Forelimb muscle (tissue), 1 donor: ENCODE measurements around the gene STX1A. TPM values are rescaled to one million over a fixed set of nuclear protein-coding genes. Genes with fewer than 3 reads are reported as not detected.
A peak's percentile ranks its signal among the peaks of the same experiment; 100 is the strongest.

ENCODE experiments used
- DNase-seq: peaks from one replicate; pipeline ENCODE4 v3.0.0-alpha.2; 2013; ENCODE audit warnings: low read depth
- polyA plus RNA-seq: library from polyadenylated mRNA; unstranded; fragments of 120-200 nt; gene quantifications from one replicate; pipeline ENCODE4 v1.2.1, GENCODE V29; 2013; ENCODE audit not compliant: insufficient read length

The STX1A gene
- polyA plus RNA-seq = 13.5 TPM

DNA sequence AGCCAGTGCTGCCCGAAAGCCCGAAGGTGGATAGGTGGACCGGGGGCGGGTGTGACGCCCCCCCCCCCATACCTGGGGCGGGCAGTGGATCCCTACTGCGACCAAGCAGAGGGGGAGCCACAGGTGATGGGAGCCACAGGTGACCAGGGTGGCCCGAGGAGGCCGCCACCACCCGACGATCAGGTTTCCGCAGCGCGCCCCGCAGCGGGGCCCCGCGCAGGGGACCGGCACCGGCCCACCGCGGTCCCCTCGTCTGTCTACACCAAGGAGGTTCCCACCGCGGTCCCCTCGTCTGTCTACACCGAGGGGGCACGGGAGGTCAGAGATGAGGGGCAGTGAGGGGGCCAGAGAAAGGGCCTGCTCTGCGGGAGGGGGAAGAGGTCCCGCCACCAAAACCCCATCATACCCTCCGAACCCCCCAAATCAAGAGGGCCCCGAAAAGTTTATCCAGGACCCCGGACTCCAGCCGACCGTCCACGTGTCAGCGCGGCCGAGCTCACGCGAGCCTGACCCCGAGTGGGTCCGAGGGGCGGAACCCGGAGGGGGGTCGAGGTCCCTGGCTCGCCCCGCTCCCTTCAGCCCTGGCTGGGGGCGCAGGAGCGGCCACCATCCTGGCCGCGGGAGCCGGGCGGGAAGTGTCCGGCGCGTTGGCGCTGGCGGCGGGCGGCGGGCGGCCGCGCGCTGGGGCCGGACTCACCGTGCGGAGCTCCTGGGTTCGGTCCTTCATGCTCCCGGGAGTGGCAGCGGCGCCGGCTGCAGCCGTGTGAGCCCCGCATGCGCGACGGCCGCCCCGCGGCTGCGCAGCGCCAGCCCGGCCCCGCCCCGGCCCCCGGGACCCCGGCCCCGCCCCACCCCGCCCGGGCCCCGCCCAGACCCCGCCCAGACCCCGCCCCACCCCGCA lies at the start of gene STX1A:
Gene STX1A, minus strand, starts transcription at position 765 of the 901 bp plus-strand sequence. Its CDS starts 38 bp downstream, at position 727.
- DNase-seq = no peak

DNA sequence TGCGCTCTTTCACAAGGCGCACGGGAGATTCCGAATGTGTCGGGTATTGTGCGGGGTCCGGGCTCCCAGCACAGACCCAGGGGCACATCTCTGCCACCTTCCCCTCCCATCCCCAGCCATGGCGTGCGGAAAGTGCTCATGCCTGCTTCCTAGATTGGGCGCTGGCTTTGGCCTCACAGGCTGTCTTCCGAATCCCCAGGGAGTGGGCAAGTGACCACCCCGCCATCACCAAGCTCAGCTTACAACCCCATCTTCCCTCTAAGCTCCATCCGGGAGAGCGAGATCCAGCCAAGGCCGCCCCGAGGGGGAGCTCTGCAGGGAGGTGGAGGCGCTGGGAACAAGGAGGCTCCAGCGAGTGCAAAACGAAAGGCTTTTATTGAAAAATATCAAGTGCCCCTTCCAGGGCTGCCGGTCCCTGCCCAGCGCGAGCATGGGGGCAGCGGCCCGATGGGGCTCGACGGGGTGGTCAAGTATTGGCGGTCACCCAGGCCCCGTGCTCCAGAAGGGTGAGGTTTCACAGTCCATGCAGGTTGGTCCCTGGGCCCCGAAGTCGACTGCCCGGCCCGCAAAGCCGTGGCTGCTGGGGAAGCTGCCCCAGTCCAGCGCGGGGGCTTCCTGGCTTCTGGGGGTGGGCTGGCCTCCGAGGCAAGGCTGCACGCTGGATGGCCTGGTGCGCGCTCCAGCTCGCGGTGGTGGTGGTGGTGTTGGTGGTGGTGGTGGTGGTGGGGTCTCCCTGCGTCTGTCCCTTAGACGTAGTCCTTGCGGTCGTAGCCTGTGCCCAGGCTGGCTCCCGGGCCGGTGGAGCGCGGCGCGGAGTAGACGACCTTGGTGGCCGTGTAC lies 49.4 kb upstream of the STX1A start:
- no peak for DNase-seq

- DNase-seq = no peak
These were observed 47.2 kb upstream of the STX1A start for GRCh38 chr7:73766556-73767229.

GRCh38 chr7:73762659-73762999 lies 43.2 kb upstream of the STX1A start:
- no peak for DNase-seq

DNA sequence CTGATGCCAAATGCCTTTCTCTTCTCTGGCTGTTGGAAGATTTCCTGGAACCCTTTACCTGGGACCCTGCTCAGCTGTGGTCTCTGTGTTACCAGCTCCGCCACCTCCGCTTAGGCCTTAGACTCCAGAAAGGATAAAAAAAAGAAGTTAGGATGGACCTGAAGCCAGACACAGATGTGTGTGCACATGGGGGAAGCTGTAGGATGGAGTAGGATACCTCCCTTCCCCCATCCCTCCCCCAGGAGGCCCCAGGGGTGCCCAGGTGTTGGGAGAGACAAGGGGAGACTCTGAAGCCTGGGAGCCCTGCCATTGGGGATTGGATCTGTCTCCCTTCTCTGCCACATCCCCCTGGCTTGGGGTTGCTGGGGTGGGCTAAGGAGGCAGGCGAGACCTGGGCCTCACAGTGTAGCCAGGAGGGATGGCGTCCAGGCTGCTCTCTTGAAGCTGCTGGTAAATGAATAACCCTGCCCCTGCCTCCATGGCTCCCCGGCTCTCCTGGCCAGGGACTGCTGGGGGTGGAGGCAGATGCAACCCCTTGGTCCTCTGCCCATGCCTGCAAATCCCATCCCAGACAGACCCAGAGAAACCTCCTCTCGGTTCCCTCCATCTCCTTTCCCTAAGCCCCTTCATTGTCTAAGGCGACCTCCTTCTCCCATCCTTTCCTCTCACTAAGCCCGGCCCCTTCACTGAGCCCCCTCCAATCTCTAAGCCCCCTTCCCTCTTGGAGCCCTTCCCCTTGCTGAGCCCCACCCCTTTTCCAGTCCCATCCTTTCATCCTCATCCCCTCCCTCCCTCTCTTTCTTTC lies 42.6 kb upstream of the STX1A start:
- DNase-seq = no peak

GRCh38 chr7:73758581-73759138 lies 39.2 kb upstream of the STX1A start:
- DNase-seq = no peak

GRCh38 chr7:73749931-73750776 lies 30.7 kb upstream of the STX1A start:
- no peak for DNase-seq

- no peak for DNase-seq
These were observed 26.9 kb upstream of the STX1A start for GRCh38 chr7:73746378-73746777.

GRCh38 chr7:73742753-73743641 lies 23.5 kb upstream of the STX1A start:
- DNase-seq = no peak

- DNase-seq = no peak
These were observed 22.9 kb upstream of the STX1A start for GRCh38 chr7:73742338-73742752.

- no peak for DNase-seq
These were observed 22.1 kb upstream of the STX1A start for GRCh38 chr7:73741600-73741999.

DNA sequence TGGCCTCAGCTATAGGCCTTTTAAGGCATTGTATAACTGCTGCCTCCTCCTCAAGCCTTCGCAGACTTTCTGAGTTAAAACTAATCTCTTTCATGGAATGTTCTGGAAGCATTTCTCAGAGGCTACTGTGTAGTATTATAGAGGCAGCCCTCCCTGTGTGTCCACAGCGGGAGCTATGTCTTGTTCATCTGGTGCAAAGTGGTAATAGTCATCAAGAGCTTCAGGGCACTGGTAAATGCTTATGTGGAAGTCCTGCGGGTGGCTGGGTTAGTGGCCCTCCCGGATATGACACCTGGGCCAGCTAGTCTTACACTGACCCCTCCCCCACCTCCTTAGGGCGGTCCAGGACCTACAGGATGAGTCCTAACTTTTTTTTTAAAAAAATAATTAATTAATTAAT lies 21.3 kb upstream of the STX1A start:
- DNase-seq = no peak

GRCh38 chr7:73740212-73740611 lies 20.7 kb upstream of the STX1A start:
- no peak for DNase-seq

DNA sequence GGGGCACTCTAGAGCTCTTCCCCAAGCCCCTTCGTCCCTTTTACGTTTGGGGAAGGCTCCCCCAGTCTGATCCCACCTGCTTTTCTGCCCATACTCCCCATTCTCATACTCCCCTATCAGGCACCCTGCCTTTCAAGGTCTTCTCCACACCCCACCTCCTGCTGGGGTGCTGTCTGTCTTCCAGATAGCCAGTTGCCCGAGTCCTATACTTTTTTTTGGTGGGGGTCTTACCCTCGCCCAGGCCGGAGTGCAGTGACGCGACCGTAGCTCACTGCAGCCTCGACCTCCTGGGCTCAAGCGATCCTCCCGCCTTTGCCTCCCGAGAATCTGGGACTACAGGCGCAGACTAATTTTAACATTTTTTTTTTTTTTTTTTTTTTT lies 19.9 kb upstream of the STX1A start:
- no peak for DNase-seq

GRCh38 chr7:73738612-73739386 lies 19.3 kb upstream of the STX1A start, which contains the start of gene ABHD11:
ABHD11 (minus strand) TSS chr7:73738802; CDS start chr7:73738770, 32 bp downstream.
- peak; percentile 70 for DNase-seq

- DNase-seq = no peak
These were observed 18.7 kb upstream of the STX1A start for GRCh38 chr7:73738220-73738611.

GRCh38 chr7:73737491-73738219 lies 18.2 kb upstream of the STX1A start:
- DNase-seq = no peak
